ENCODE data around the gene MITF.
A peak's percentile ranks its signal among the peaks of the same experiment; 100 is the strongest.
"Not testable (repeated sequence)": the region's sequence is repeated elsewhere in the genome, so short reads cannot be mapped to it uniquely, and the experiment has no call there.

Gene MITF

GRCh38 chr3:69880069-69880640, 140.9 kb downstream of the MITF start:
- no peak for FAIRE-seq

- peak; percentile 92 for FAIRE-seq
Measured at GRCh38 chr3:69881051-69881450, 141.8 kb downstream of the MITF start.

GRCh38 chr3:69881756-69882428, 142.6 kb downstream of the MITF start:
- no peak for FAIRE-seq

GRCh38 chr3:69882560-69882959, 143.3 kb downstream of the MITF start:
- no peak for FAIRE-seq

GRCh38 chr3:69888040-69888942, 149.0 kb downstream of the MITF start:
- FAIRE-seq, result peak; percentile 21

GRCh38 chr3:69888943-69889315, 149.7 kb downstream of the MITF start:
- FAIRE-seq, result no peak

GRCh38 chr3:69890084-69890483, 150.8 kb downstream of the MITF start:
- FAIRE-seq, result no peak

- no peak for FAIRE-seq
Measured at GRCh38 chr3:69890691-69891090, 151.4 kb downstream of the MITF start.

- no peak for FAIRE-seq
Measured at GRCh38 chr3:69892706-69893105, 153.4 kb downstream of the MITF start.

- FAIRE-seq, result peak; percentile 5
Measured at GRCh38 chr3:69893274-69893673, 154.0 kb downstream of the MITF start.

- no peak for FAIRE-seq
Measured at GRCh38 chr3:69896095-69896494, 156.8 kb downstream of the MITF start.

GRCh38 chr3:69900331-69900730, 161.1 kb downstream of the MITF start:
- no peak for FAIRE-seq

- FAIRE-seq, result no peak
Measured at GRCh38 chr3:69901802-69902201, 162.5 kb downstream of the MITF start.

- no peak for FAIRE-seq
Measured at GRCh38 chr3:69902386-69902785, 163.1 kb downstream of the MITF start.

GRCh38 chr3:69906351-69906966, 167.2 kb downstream of the MITF start:
- FAIRE-seq, result peak; percentile 49

GRCh38 chr3:69907554-69907953, 168.3 kb downstream of the MITF start:
- FAIRE-seq, result no peak

GRCh38 chr3:69909859-69910258, 170.6 kb downstream of the MITF start:
- FAIRE-seq, result not testable (repeated sequence)

GRCh38 chr3:69913422-69913821, 174.2 kb downstream of the MITF start:
- FAIRE-seq, result no peak

GRCh38 chr3:69914395-69914794, 175.1 kb downstream of the MITF start:
- FAIRE-seq, result no peak

GRCh38 chr3:69915726-69916125, 176.5 kb downstream of the MITF start:
- FAIRE-seq, result no peak

GRCh38 chr3:69920009-69920408, 180.7 kb downstream of the MITF start:
- not testable (repeated sequence) for FAIRE-seq

GRCh38 chr3:69921651-69922050, 182.4 kb downstream of the MITF start:
- FAIRE-seq, result no peak

- no peak for FAIRE-seq
Measured at GRCh38 chr3:69922521-69923000, 183.3 kb downstream of the MITF start.
